Measurements from ENCODE around the gene ADIPOQ. TPM values are rescaled to one million over a fixed set of nuclear protein-coding genes. Genes with fewer than 3 reads are reported as not detected.

Gene ADIPOQ
- total RNA-seq, 1 donor from 2014 or later: not detected

DNA sequence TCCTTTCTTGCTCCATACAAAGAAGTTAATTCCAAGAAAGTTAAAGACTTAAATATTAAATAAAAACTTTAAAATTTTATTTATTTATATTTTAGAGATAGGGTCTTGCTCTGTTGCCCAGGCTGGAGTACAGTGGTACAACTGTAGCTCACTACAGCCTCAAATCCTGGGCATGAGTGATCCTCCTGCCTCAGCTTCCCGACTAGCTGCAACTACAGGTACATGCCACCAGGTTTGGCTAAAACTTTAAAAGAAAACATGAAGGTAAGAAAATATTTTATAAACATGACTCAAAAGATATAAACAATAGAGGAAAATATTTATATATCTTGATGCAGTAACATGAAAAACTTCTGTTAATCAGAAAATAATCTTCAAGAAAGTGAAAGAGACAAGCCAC lies 33.2 kb downstream of the ADIPOQ start:
- no peaks in the 10 kb centered on the region for H3K27me3 ChIP-seq (ENCODE audit: low read depth)
- no peaks in the 10 kb centered on the region for H3K36me3 ChIP-seq
- no peak for ATAC-seq
- no peak overlapping the region for H3K27ac ChIP-seq
- H3K9me3 ChIP-seq: no peaks in the 10 kb centered on the region
- no peak overlapping the region for H3K4me3 ChIP-seq
- intact Hi-C loops (cut with DNase I): no loop called here
- TF ChIP-seq, protein P1, sequence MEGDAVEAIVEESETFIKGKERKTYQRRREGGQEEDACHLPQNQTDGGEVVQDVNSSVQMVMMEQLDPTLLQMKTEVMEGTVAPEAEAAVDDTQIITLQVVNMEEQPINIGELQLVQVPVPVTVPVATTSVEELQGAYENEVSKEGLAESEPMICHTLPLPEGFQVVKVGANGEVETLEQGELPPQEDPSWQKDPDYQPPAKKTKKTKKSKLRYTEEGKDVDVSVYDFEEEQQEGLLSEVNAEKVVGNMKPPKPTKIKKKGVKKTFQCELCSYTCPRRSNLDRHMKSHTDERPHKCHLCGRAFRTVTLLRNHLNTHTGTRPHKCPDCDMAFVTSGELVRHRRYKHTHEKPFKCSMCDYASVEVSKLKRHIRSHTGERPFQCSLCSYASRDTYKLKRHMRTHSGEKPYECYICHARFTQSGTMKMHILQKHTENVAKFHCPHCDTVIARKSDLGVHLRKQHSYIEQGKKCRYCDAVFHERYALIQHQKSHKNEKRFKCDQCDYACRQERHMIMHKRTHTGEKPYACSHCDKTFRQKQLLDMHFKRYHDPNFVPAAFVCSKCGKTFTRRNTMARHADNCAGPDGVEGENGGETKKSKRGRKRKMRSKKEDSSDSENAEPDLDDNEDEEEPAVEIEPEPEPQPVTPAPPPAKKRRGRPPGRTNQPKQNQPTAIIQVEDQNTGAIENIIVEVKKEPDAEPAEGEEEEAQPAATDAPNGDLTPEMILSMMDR (IDR thresholded peaks at IDR 0.05): no peak
- peaks cover 9% of the 10 kb centered on the region for H3K4me1 ChIP-seq
- DNase-seq: no peak

DNA sequence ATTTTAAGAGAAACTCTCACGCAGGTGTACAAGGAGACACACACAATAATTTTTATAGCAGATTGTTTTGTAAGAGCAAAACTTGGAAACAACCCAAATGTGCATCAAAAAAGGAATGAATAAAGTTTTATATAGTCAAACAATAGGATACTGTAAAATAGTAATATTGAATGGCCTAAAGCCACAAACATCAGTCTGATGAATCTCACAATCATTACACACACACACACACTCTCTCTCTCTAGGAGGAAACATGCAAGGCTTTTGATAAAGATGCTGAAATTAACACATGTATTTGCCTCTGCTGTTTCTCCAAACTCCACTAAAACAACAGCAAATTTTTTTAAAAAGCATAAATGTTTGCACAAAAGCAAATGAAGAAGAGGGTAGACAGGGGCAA lies 37.3 kb downstream of the ADIPOQ start:
- no peaks in the 10 kb centered on the region for H3K36me3 ChIP-seq
- H3K9me3 ChIP-seq: no peaks in the 10 kb centered on the region
- ATAC-seq (no peak), DNase-seq (no peak)
- no peak overlapping the region for H3K27ac ChIP-seq
- H3K4me3 ChIP-seq: no peak overlapping the region
- no peaks in the 10 kb centered on the region for H3K4me1 ChIP-seq
- TF ChIP-seq, protein P1 (IDR thresholded peaks at IDR 0.05): no peak
- H3K27me3 ChIP-seq (ENCODE audit: low read depth): no peaks in the 10 kb centered on the region
- intact Hi-C loops (cut with DNase I): no loop called here

DNA sequence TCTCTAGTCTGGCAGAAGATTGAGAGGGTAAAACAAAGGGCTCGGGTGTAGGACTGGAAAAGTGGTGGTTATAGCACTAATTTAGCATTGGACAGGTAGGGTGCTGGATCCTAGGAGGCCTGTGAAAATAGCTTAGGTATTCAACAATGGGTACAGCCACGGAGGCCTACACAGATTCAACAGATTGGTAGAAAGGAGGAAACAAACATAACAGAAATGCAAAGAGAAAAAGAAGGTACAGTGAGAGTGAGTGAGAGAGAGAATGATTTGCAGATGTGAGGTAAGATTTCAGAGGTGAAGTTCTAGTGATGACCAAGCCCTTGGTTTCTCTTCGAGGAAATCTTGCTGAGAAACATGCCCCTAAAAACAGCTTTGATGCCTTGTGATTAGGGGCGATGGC lies 37.9 kb downstream of the ADIPOQ start:
- no peak overlapping the region for H3K27ac ChIP-seq
- ATAC-seq: no peak

DNA sequence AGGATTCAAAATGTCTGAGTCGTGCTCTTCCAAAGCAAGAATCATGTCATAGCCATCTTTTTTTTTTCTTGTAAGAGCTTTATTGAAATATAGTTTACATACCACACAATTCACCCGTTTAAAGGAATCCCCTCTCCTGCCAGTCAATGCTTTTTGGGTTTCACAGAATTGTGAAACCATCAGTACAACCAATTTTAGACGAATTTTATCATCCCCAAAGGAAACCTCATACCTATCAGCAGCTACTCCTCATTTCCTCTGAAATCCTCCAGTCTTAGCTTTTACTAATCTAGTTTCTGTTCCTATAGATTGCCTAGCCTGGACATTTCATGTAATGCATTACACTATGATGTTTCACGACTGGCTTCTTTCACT lies 39.6 kb downstream of the ADIPOQ start:
- TF ChIP-seq, protein P1 (IDR thresholded peaks at IDR 0.05): no peak
- Histone ChIP-seq H3K27ac (no peak overlapping the region), H3K27me3 (ENCODE audit: low read depth) (no peaks in the 10 kb centered on the region), H3K4me3 (no peak overlapping the region), H3K4me1 (no peaks in the 10 kb centered on the region), H3K9me3 (no peaks in the 10 kb centered on the region), H3K36me3 (no peaks in the 10 kb centered on the region)
- no peak for ATAC-seq
- intact Hi-C loops (cut with DNase I): no loop called here
- DNase-seq: no peak

More for the DNA sequence above, 37.9 kb downstream of the ADIPOQ start:
- no peaks in the 10 kb centered on the region for H3K4me1 ChIP-seq
- intact Hi-C loops (cut with DNase I): no loop called here
- H3K27me3 ChIP-seq (ENCODE audit: low read depth): no peaks in the 10 kb centered on the region
- no peaks in the 10 kb centered on the region for H3K9me3 ChIP-seq
- TF ChIP-seq, protein P1 (IDR thresholded peaks at IDR 0.05): no peak
- DNase-seq: no peak
- H3K36me3 ChIP-seq: no peaks in the 10 kb centered on the region
- H3K4me3 ChIP-seq: no peak overlapping the region

DNA sequence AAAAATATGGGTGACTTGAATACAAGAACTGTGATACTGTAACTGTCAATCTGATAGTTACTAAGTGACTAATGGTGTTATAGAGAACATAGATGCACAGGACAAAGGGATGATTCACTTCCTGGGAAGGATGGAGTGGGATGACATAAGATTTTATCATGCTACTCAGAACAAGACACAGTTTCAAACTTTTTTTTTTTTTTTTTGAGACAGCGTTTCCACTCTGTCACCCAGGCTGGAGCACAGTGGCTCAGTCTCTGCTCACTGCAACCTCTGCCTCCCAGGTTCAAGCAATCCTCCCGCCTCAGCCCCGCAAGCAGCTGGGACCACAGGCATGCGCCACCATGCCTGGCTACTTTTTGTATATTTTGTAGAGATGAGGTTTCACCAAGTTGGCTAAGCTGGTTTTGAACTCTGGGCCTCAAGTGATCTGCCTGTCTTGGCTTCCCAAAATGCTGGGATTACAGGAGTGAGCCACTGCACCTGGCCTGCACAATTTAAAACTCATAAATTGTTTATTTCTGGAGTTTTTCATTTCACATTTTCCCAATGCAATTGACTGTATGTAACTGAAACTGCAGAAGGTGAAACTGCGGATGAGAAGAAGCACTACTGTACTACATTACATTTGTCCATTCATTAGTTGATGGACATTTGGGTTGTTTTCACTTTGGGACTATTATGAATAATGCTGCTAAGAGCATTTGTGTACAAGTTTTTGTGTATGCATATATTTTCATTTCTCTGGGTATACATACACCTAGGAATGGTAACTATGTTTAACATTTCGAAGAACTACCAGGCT lies 40.6 kb downstream of the ADIPOQ start:
- H3K4me1 ChIP-seq: no peaks in the 10 kb centered on the region
- no peaks in the 10 kb centered on the region for H3K36me3 ChIP-seq
- DNase-seq (no peak), ATAC-seq (no peak)
- intact Hi-C loops (cut with DNase I): no loop called here
- no peak overlapping the region for H3K27ac ChIP-seq
- no peaks in the 10 kb centered on the region for H3K9me3 ChIP-seq
- no peaks in the 10 kb centered on the region for H3K27me3 ChIP-seq (ENCODE audit: low read depth)
- H3K4me3 ChIP-seq: no peak overlapping the region
- TF ChIP-seq, protein P1 (IDR thresholded peaks at IDR 0.05): no peak
